OCI-M2 (cell line): ENCODE measurements around the gene ADA.

Experiments used
- DNase-seq: peaks from one replicate; lab custom pipeline; 2025; ENCODE audit not compliant: unreplicated experiment; lab: John Stamatoyannopoulos, UW

Gene ADA

GRCh38 chr20:44646023-44646640 is 5.4 kb downstream of the ADA start:
- DNase-seq = no peak

- DNase-seq = no peak
These were observed 6.8 kb downstream of the ADA start for GRCh38 chr20:44644667-44645131.

GRCh38 chr20:44644230-44644617 is 7.3 kb downstream of the ADA start:
- no peak for DNase-seq

- DNase-seq = no peak
These were observed 7.8 kb downstream of the ADA start for GRCh38 chr20:44643596-44644229.

- no peak for DNase-seq
These were observed 8.4 kb downstream of the ADA start for GRCh38 chr20:44643154-44643519.

- DNase-seq = no peak
These were observed 9.0 kb downstream of the ADA start for GRCh38 chr20:44642203-44643153.

GRCh38 chr20:44641325-44641724 is 10.2 kb downstream of the ADA start:
- DNase-seq = no peak

GRCh38 chr20:44640522-44640921 is 11.0 kb downstream of the ADA start:
- no peak for DNase-seq

- DNase-seq = no peak
These were observed 13.8 kb downstream of the ADA start for GRCh38 chr20:44637522-44638372.

- no peak for DNase-seq
These were observed 14.5 kb downstream of the ADA start for GRCh38 chr20:44637042-44637441.

- DNase-seq = no peak
These were observed 15.6 kb downstream of the ADA start for GRCh38 chr20:44635877-44636276.

- no peak for DNase-seq
These were observed 17.5 kb downstream of the ADA start for GRCh38 chr20:44633872-44634600.

GRCh38 chr20:44633187-44633810 is 18.2 kb downstream of the ADA start:
- DNase-seq = no peak

- no peak for DNase-seq
These were observed 19.3 kb downstream of the ADA start for GRCh38 chr20:44632103-44632752.

- DNase-seq = no peak
These were observed 21.2 kb downstream of the ADA start for GRCh38 chr20:44630297-44630696.

GRCh38 chr20:44629542-44629941 is 22.0 kb downstream of the ADA start:
- no peak for DNase-seq

GRCh38 chr20:44629017-44629385 is 22.5 kb downstream of the ADA start:
- no peak for DNase-seq

- no peak for DNase-seq
These were observed 24.0 kb downstream of the ADA start for GRCh38 chr20:44627364-44628010.

GRCh38 chr20:44626278-44626677 is 25.2 kb downstream of the ADA start:
- no peak for DNase-seq
